Heart left ventricle (tissue), 13 donors: ENCODE results near the gene LMTK2.

Experiments used
- POLR2A ChIP-seq, 2 donors: fragments of 450-650 bp; IDR thresholded peaks; one replicate each; pipeline ENCODE4 v1.6.1; 2017; ENCODE audit warnings: antibody characterized with exemption in 2 of 2, mild to moderate bottlenecking in 2 of 2, moderate library complexity in 2 of 2
- TF ChIP-seq, protein P1 (sequence below), 12 donors: fragments of 200-600 bp; sonication (generic) in 4 of 12; IDR thresholded peaks; one replicate each; pipeline versions ENCODE4 v1.5.0 to v1.8.0; 2018 to 2022; ENCODE audit warnings: antibody characterized with exemption in 12 of 12, mild to moderate bottlenecking in 5 of 12
- donor health status: ischemic (EF 13 %, LVEDD 7.1; RV severe dilation, severe dysfunction).
- donor health status: DM: no; HTN: yes; CAD: no.
- donor health status: DM: no; HTN: no; CAD: no.
- donor health status: ischemic (EF 25% LVEDD 6.9; RV normal size, moderate dysfunction).
- donor health status: ischemic (EF 25% LVEDD 5.7; RV mildly dilated, moderate dysfunction).
- donor health status: ischemic (EF 35%, LVEDD 5.7; RV mildly dilated, moderate dysfunction).
- donor health status: nonischemic (EF 11% LVEDD 7.7; RV severe dilation, severe dysfunction).
- donor health status: DM: yes; HTN: yes; CAD: no.
- donor health status: PGD.
- donor health status: ischemic (EF 29% LVEDD 5.4; RV normal size, mild dysfunction).
- donor health status: nonischemic (EF 23%, LVEDD 6.1; RV moderate dilation, normal function).

DNA sequence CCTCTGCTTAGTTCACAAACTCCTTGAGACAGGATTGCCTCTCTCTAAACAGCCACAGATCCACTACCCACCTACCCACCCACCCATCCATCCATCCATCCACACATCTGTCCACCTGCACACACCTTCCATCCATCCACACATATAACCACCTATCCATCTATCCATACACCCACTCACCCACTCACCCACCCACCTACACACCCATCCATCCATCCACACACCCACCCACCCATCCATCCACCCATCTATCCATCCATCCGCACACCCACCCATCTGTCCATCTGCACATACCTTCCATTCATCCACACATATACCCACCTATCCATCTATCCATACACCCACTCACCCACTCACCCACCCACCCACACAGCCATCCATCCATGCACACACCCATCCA lies 135.7 kb downstream of the LMTK2 start:
- TF ChIP-seq, protein P1, sequence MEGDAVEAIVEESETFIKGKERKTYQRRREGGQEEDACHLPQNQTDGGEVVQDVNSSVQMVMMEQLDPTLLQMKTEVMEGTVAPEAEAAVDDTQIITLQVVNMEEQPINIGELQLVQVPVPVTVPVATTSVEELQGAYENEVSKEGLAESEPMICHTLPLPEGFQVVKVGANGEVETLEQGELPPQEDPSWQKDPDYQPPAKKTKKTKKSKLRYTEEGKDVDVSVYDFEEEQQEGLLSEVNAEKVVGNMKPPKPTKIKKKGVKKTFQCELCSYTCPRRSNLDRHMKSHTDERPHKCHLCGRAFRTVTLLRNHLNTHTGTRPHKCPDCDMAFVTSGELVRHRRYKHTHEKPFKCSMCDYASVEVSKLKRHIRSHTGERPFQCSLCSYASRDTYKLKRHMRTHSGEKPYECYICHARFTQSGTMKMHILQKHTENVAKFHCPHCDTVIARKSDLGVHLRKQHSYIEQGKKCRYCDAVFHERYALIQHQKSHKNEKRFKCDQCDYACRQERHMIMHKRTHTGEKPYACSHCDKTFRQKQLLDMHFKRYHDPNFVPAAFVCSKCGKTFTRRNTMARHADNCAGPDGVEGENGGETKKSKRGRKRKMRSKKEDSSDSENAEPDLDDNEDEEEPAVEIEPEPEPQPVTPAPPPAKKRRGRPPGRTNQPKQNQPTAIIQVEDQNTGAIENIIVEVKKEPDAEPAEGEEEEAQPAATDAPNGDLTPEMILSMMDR (IDR thresholded peaks at IDR 0.05): no peak
- TF ChIP-seq POLR2A (IDR thresholded peaks at IDR 0.05): no peak
